MM.1S (cell line): ENCODE data around the gene TIPIN.

Source experiments
- CTCF ChIP-seq: fragments of 300-600 bp; sonication (generic); IDR thresholded peaks from 2 replicates; pipeline ENCODE4 v1.5.1; 2016; ENCODE audit warnings: antibody characterized with exemption, low read length, mixed read lengths
- EZH2 ChIP-seq: fragments of 300-600 bp; sonication (generic); optimal IDR thresholded peaks from 2 replicates; pipeline ENCODE3; 2017; ENCODE audit warnings: low read depth, mild to moderate bottlenecking, antibody characterized with exemption, low read length, mixed read lengths

GRCh38 chr15:66390678-66391077, 34.2 kb upstream of the TIPIN start:
- TF ChIP-seq EZH2, result no peak
- no peak for TF ChIP-seq CTCF
